H1 (cell line): ENCODE data around the gene SERPINB2. TPM values are rescaled to one million over a fixed set of nuclear protein-coding genes. Genes with fewer than 3 reads are reported as not detected.

Experiments
- CTCF ChIA-PET: fragments of 300-600 bp; sonication (Branson Sonifier 250); formaldehyde crosslinking; loops from one replicate; lab custom pipeline; 2021; ENCODE audit not compliant: partially characterized antibody; lab: Charles Lee
- POLR2A ChIA-PET: fragments of 300-600 bp; sonication (Branson Sonifier 250); formaldehyde crosslinking; loops from one replicate; lab custom pipeline; 2021; ENCODE audit warnings: inconsistent platforms; ENCODE audit not compliant: partially characterized antibody; lab: Charles Lee
- DNase-seq, 2 experiments: peaks; one replicate each; pipeline versions ENCODE4 v3.0.0 to v3.0.0-alpha.2; 2010 to 2022; ENCODE audit warnings: low spot score in 2 of 2, low read depth in 1 of 2, mixed read lengths in 1 of 2
- FAIRE-seq: peaks from 2 replicates; lab custom pipeline; 2011; peaks lifted over from hg19 to GRCh38; lab: Jason Lieb, UNC
- H2AFZ ChIP-seq: 2 replicates; pipeline ENCODE4 v1.8.1; 2012; ENCODE audit warnings: low read length, inconsistent platforms
- H2AK5ac ChIP-seq: 2 replicates; pipeline ENCODE4 v1.6.1; 2013; ENCODE audit warnings: low read depth, low read length
- H2BK120ac ChIP-seq: replicated peaks from 2 replicates; pipeline ENCODE3; 2013; ENCODE audit warnings: low read depth, low read length, inconsistent platforms
- H2BK12ac ChIP-seq: 2 replicates; pipeline ENCODE4 v1.6.1; 2013; ENCODE audit warnings: low read depth, low read length
- H2BK15ac ChIP-seq: 2 replicates; pipeline ENCODE4 v1.6.1; 2013; ENCODE audit warnings: low read length
- H2BK20ac ChIP-seq: 2 replicates; pipeline ENCODE4 v1.6.1; 2013; ENCODE audit warnings: low read length
- H2BK5ac ChIP-seq: 2 replicates; pipeline ENCODE4 v1.6.1; 2013; ENCODE audit warnings: low read depth, low read length
- H3K14ac ChIP-seq: 2 replicates; pipeline ENCODE4 v1.6.1; 2013; ENCODE audit warnings: inconsistent platforms; ENCODE audit not compliant: insufficient read length
- H3K18ac ChIP-seq: 2 replicates; pipeline ENCODE4 v1.6.1; 2013; ENCODE audit warnings: low read length; ENCODE audit errors: extremely low read depth
- H3K23ac ChIP-seq: 2 replicates; pipeline ENCODE4 v1.6.1; 2013; ENCODE audit warnings: inconsistent platforms; ENCODE audit not compliant: insufficient read length
- H3K23me2 ChIP-seq: 2 replicates; pipeline ENCODE4 v1.6.1; 2013; ENCODE audit warnings: low read depth, low read length
- H3K27ac ChIP-seq: 2 replicates; pipeline ENCODE4 v1.6.1; 2011; ENCODE audit warnings: low read depth, low read length, inconsistent platforms
- H3K27me3 ChIP-seq, 4 experiments: replicated peaks in 1 of 4; 1 replicate in 1 of 4; 2 replicates in 3 of 4; pipeline versions ENCODE4 v1.6.1 to v1.8.1; 2011 to 2013; ENCODE audit warnings: low read length in 3 of 4, mild to moderate bottlenecking in 3 of 4, inconsistent platforms in 2 of 4, mixed read lengths in 2 of 4, moderate library complexity in 1 of 4; ENCODE audit not compliant: control insufficient read depth in 3 of 4, insufficient read depth in 3 of 4; ENCODE audit errors: extremely low read depth in 1 of 4
- H3K36me3 ChIP-seq, 4 experiments: 2 replicates each; pipeline versions ENCODE4 v1.6.1 to v1.8.1; 2011 to 2013; ENCODE audit warnings: mild to moderate bottlenecking in 4 of 4, low read length in 3 of 4, moderate library complexity in 2 of 4, control low read depth in 1 of 4, inconsistent platforms in 1 of 4; ENCODE audit not compliant: insufficient read depth in 4 of 4, control insufficient read depth in 2 of 4
- H3K4ac ChIP-seq: replicated peaks from 2 replicates; pipeline ENCODE3; 2013; ENCODE audit warnings: low read length, low read depth, mixed read lengths, inconsistent platforms; ENCODE audit not compliant: insufficient read length
- H3K4me1 ChIP-seq, 4 experiments: replicated peaks in 1 of 4; 1 replicate in 1 of 4; 2 replicates in 3 of 4; pipeline versions ENCODE4 v1.6.1 to v1.8.1; 2011 to 2013; ENCODE audit warnings: low read length in 3 of 4, inconsistent platforms in 2 of 4, mixed read lengths in 1 of 4; ENCODE audit not compliant: insufficient read depth in 4 of 4, control insufficient read depth in 3 of 4
- H3K4me2 ChIP-seq, 2 experiments: 2 replicates each; pipeline versions ENCODE4 v1.6.1 to v1.8.1; 2011 to 2013; ENCODE audit warnings: low read depth in 2 of 2, low read length in 2 of 2, control low read depth in 1 of 2, inconsistent platforms in 1 of 2, mild to moderate bottlenecking in 1 of 2; ENCODE audit not compliant: insufficient read depth in 1 of 2
- H3K4me3 ChIP-seq, 4 experiments: fragments of 200-600, 300-600 bp in 1 of 4; sonication (generic), shearing (Covaris generic), sonication (Bioruptor Twin) in 1 of 4; 2 replicates each; pipeline versions ENCODE4 v1.5.1 to v1.8.1; 2011 to 2016; ENCODE audit warnings: low read length in 4 of 4, low read depth in 3 of 4, control low read depth in 2 of 4, inconsistent platforms in 2 of 4, mild to moderate bottlenecking in 2 of 4, mixed read lengths in 1 of 4, moderate library complexity in 1 of 4; ENCODE audit not compliant: insufficient read depth in 2 of 4; ENCODE audit errors: extremely low read depth in 1 of 4
- H3K56ac ChIP-seq: replicated peaks from 2 replicates; pipeline ENCODE3; 2013; ENCODE audit warnings: low read depth, mild to moderate bottlenecking, mixed read lengths, low read length, inconsistent platforms; ENCODE audit not compliant: insufficient read length
- H3K79me1 ChIP-seq: 2 replicates; pipeline ENCODE4 v1.6.1; 2013; ENCODE audit warnings: low read depth, low read length, control low read depth
- H3K79me2 ChIP-seq, 2 experiments: 2 replicates each; pipeline versions ENCODE4 v1.6.1 to v1.8.1; 2012 to 2013; ENCODE audit warnings: low read length in 2 of 2, mild to moderate bottlenecking in 2 of 2, inconsistent platforms in 1 of 2; ENCODE audit not compliant: insufficient read depth in 2 of 2, control insufficient read depth in 1 of 2
- H3K9ac ChIP-seq, 4 experiments: replicated peaks in 1 of 4; 1 replicate in 1 of 4; 2 replicates in 3 of 4; pipeline versions ENCODE4 v1.6.1 to v1.8.1; 2011 to 2013; ENCODE audit warnings: low read depth in 3 of 4, low read length in 3 of 4, control low read depth in 2 of 4, mild to moderate bottlenecking in 2 of 4, moderate library complexity in 2 of 4, inconsistent platforms in 1 of 4; ENCODE audit errors: extremely low read depth in 1 of 4
- H3K9me3 ChIP-seq, 2 experiments: 2 replicates each; pipeline versions ENCODE4 v1.6.1 to v1.8.1; 2012 to 2013; ENCODE audit warnings: mild to moderate bottlenecking in 2 of 2, moderate library complexity in 2 of 2, control low read depth in 1 of 2, inconsistent platforms in 1 of 2, low read depth in 1 of 2, low read length in 1 of 2, mixed read lengths in 1 of 2; ENCODE audit not compliant: insufficient read depth in 2 of 2
- H4K20me1 ChIP-seq, 2 experiments: replicated peaks in 1 of 2; 2 replicates each; pipeline versions ENCODE3 to v1.8.1; 2011 to 2013; ENCODE audit warnings: inconsistent platforms in 2 of 2, low read length in 2 of 2, mild to moderate bottlenecking in 1 of 2; ENCODE audit not compliant: insufficient read depth in 2 of 2, control insufficient read depth in 1 of 2
- H4K5ac ChIP-seq: 2 replicates; pipeline ENCODE4 v1.6.1; 2013; ENCODE audit warnings: low read length, low read depth, mixed read lengths, inconsistent platforms; ENCODE audit not compliant: insufficient read length
- H4K8ac ChIP-seq: 2 replicates; pipeline ENCODE4 v1.8.0; 2013; ENCODE audit warnings: mild to moderate bottlenecking, moderate library complexity, low read length, inconsistent platforms; ENCODE audit not compliant: insufficient read depth; ENCODE audit errors: extremely low read depth
- H4K91ac ChIP-seq: replicated peaks from 2 replicates; pipeline ENCODE3; 2013; ENCODE audit warnings: low read length, mixed read lengths, inconsistent platforms; ENCODE audit not compliant: insufficient read length
- CREB1 ChIP-seq: IDR thresholded peaks from 2 replicates; pipeline ENCODE4 v1.6.1; 2012; ENCODE audit warnings: inconsistent platforms
- EZH2 ChIP-seq: fragments of 200-600 bp; sonication (generic); IDR thresholded peaks from 2 replicates; pipeline ENCODE4 v1.7.1; 2012; ENCODE audit warnings: low read depth, mild to moderate bottlenecking, moderate library complexity, low read length, inconsistent platforms; ENCODE audit not compliant: severe bottlenecking
- FOSL1 ChIP-seq: IDR thresholded peaks from 2 replicates; pipeline ENCODE4 v1.6.1; 2011; ENCODE audit warnings: mild to moderate bottlenecking, low read depth, low read length, moderate library complexity; ENCODE audit not compliant: insufficient read depth
- KDM4A ChIP-seq: IDR thresholded peaks from one replicate; pipeline ENCODE4 v1.7.1; 2012; ENCODE audit warnings: low read depth, mild to moderate bottlenecking, moderate library complexity, low read length, inconsistent platforms; ENCODE audit not compliant: severe bottlenecking
- POU5F1 ChIP-seq: IDR thresholded peaks from 2 replicates; pipeline ENCODE4 v1.6.1; 2011; ENCODE audit warnings: low read depth, mild to moderate bottlenecking, low read length, moderate library complexity
- TBP ChIP-seq: IDR thresholded peaks from 2 replicates; pipeline ENCODE4 v1.6.1; 2011; ENCODE audit warnings: low read depth, low read length, improper control_type of control experiment
- WGBS, 2 experiments: shearing (Covaris generic) in 1 of 2; methylation state at CpG; one replicate each; pipeline versions ENCODE4 v1.1.6 to v1.1.7; 2013 to 2015; ENCODE audit warnings: low lambda C conversion rate in 2 of 2, mixed read lengths in 2 of 2, inconsistent platforms in 1 of 2, low coverage in 1 of 2, missing lambda C conversion rate in 1 of 2; ENCODE audit not compliant: insufficient replicate concordance in 2 of 2, insufficient coverage in 1 of 2, insufficient read length in 1 of 2; ENCODE audit errors: extremely low coverage in 1 of 2, missing lambda C conversion rate in 1 of 2; 5-methylcytosine and 5-hydroxymethylcytosine counted together
- polyA plus RNA-seq, 7 experiments: library from polyadenylated mRNA; depleted of rRNA in 3 of 7; stranded (reverse) in 5 of 7; unstranded in 2 of 7; fragments of >200 nt in 5 of 7; fragments of 200-250 nt in 2 of 7; gene quantifications; 1 replicate in 5 of 7; 2 replicates in 1 of 7; 4 replicates in 1 of 7; pipeline versions ENCODE4 v1.2.1 to v1.2.3, GENCODE V29; 2011 to 2013; ENCODE audit warnings: missing spikeins in 2 of 7, mixed read lengths in 2 of 7
- total RNA-seq: library from RNA; stranded (reverse); fragmentation: NEBNext Ultra II Directional; extraction: Animal tissue kit (Norgen Biotek cat#: 25700); gene quantifications from 2 replicates; pipeline ENCODE4 v1.2.1, GENCODE V29; 2021

Gene SERPINB2
- total and polyA plus RNA-seq, 2 of the 8 experiments (the other 6 are each of a cell fraction or from before 2014, with no cell fraction given), result not detected

DNA sequence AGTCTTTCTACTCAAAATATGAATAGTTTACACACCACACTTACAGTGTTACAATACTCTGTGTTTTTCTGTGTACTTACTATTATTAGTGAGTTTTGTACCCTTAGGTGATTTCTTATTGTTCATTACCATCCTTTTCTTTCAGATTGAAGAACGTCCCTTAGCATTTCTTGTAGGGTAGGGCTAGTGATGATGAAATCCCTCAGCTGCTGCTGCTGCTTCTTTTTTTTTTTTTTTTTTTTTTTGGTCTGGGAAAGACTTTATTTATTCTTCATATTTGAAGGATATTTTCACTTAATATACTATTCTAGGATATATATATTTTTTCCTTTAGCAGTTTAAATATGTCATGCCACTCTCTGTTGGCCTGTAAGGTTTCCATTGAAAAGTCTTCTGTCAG is 29.0 kb upstream of the SERPINB2 start:
- Histone ChIP-seq H2BK15ac (no peak overlapping the region), H3K79me2 (no peaks in the 10 kb centered on the region), H3K9ac (no peak overlapping the region), H3K18ac (no peak overlapping the region), H2AK5ac (no peak overlapping the region), H4K91ac (no peak overlapping the region), H3K27me3 (no peaks in the 10 kb centered on the region), H3K79me1 (no peaks in the 10 kb centered on the region), H4K20me1 (no peaks in the 10 kb centered on the region), H3K4me2 (no peak overlapping the region), H3K27ac (no peak overlapping the region), H2BK20ac (no peak overlapping the region), H2AFZ (no peak overlapping the region), H3K56ac (no peak overlapping the region), H2BK12ac (no peak overlapping the region), H3K4me3 (no peak overlapping the region), H3K4me1 (no peaks in the 10 kb centered on the region), H3K23ac (no peak overlapping the region), H2BK5ac (no peak overlapping the region), H4K5ac (no peak overlapping the region), H3K14ac (no peak overlapping the region), H3K23me2 (no peaks in the 10 kb centered on the region), H2BK120ac (no peak overlapping the region), H4K8ac (no peak overlapping the region), H3K9me3 (no peaks in the 10 kb centered on the region), H3K36me3 (no peaks in the 10 kb centered on the region), H3K4ac (no peak overlapping the region)
- FAIRE-seq (no peak), DNase-seq (no peak)
- 73% methylated on average over 1 of the region's 1 CpG; no CpG with 5 or more reads in 1 of the 2 experiments for WGBS, 2 experiments
- CTCF ChIA-PET, result interaction anchor here (0.6 to 2.0 kb wide), 7 partner anchors 10 to 439 kb away, joined by 3 to 5 read pairs (median 3); no protein-coding TSS in a partner anchor
- no peak for TF ChIP-seq CREB1
- no peak for TF ChIP-seq POU5F1
- TF ChIP-seq FOSL1, result no peak
- TF ChIP-seq TBP, result no peak
- TF ChIP-seq KDM4A, result no peak
- TF ChIP-seq EZH2, result no peak
- POLR2A ChIA-PET, result no interaction called here
